Lower lobe of right lung (tissue), 2 donors: Measurements from ENCODE around the gene WDFY4. TPM values are rescaled to one million over a fixed set of nuclear protein-coding genes. Genes with fewer than 3 reads are reported as not detected.
A peak's percentile ranks its signal among the peaks of the same experiment; 100 is the strongest.

Source experiments
- ATAC-seq, 2 donors: fragments of 200-7000 bp; cut with Tn5 transposase; one replicate each; pipeline ENCODE4 v1.9.1; 2020 to 2022; ENCODE audit warnings: mild to moderate bottlenecking in 2 of 2, moderate library complexity in 2 of 2
- DNase-seq: peaks from one replicate; pipeline ENCODE4 v3.0.0-alpha.2; 2020
- H3K27ac ChIP-seq: fragments of 200-600 bp; one replicate; pipeline ENCODE4 v1.8.0; 2022
- H3K27me3 ChIP-seq: fragments of 200-600 bp; one replicate; pipeline ENCODE4 v1.8.0; 2022; ENCODE audit warnings: low read depth
- H3K36me3 ChIP-seq: fragments of 200-600 bp; one replicate; pipeline ENCODE4 v1.8.0; 2022; ENCODE audit warnings: mild to moderate bottlenecking
- H3K4me1 ChIP-seq: fragments of 200-600 bp; one replicate; pipeline ENCODE4 v1.8.0; 2022
- H3K4me3 ChIP-seq: fragments of 200-600 bp; one replicate; pipeline ENCODE4 v1.8.0; 2022; ENCODE audit warnings: mild to moderate bottlenecking
- H3K9me3 ChIP-seq: fragments of 200-600 bp; one replicate; pipeline ENCODE4 v1.8.0; 2022
- CTCF ChIP-seq: fragments of 200-600 bp; IDR thresholded peaks from one replicate; pipeline ENCODE4 v1.8.0; 2022; ENCODE audit warnings: antibody characterized with exemption, mild to moderate bottlenecking
- intact Hi-C: fragments of 100-400 bp; cut with DNase I; formaldehyde crosslinking; loops from one replicate; pipeline ENCODE4 v1.11.0; 2022
- total RNA-seq: library from RNA; stranded (reverse); fragmentation: NEBNext Ultra II Directional; extraction: Animal tissue kit (Norgen Biotek cat#: 25700); gene quantifications from one replicate; pipeline ENCODE4 v1.2.1, GENCODE V29; 2021
- donor health status: DM: no; HTN: yes; CAD: no; lungs with severe emphysema.

WDFY4 gene
- total RNA-seq, 1 donor from 2014 or later: 44.4 TPM

GRCh38 chr10:48678041-48678440 is 6.6 kb upstream of the WDFY4 start:
- no peaks in the 10 kb centered on the region for H3K36me3 ChIP-seq
- TF ChIP-seq CTCF: no peak
- no peak for DNase-seq
- intact Hi-C loops: no loop called here
- ATAC-seq: no peak
- no peak overlapping the region for H3K27ac ChIP-seq
- H3K4me3 ChIP-seq: no peak overlapping the region
- H3K9me3 ChIP-seq: peaks cover 10% of the 10 kb centered on the region
- no peaks in the 10 kb centered on the region for H3K27me3 ChIP-seq
- no peaks in the 10 kb centered on the region for H3K4me1 ChIP-seq

GRCh38 chr10:48681740-48682139 is 2.9 kb upstream of the WDFY4 start:
- no peak for TF ChIP-seq CTCF
- Histone ChIP-seq H3K27me3 (no peaks in the 10 kb centered on the region), H3K27ac (no peak overlapping the region), H3K4me1 (no peaks in the 10 kb centered on the region), H3K9me3 (peaks cover 10% of the 10 kb centered on the region), H3K4me3 (no peak overlapping the region), H3K36me3 (no peaks in the 10 kb centered on the region)
- DNase-seq: no peak
- ATAC-seq: no peak
- intact Hi-C loops: no loop called here

- intact Hi-C loops: no loop called here
- Histone ChIP-seq H3K36me3 (no peaks in the 10 kb centered on the region), H3K9me3 (peaks cover 10% of the 10 kb centered on the region), H3K4me3 (no peak overlapping the region), H3K27ac (no peak overlapping the region), H3K4me1 (no peaks in the 10 kb centered on the region), H3K27me3 (no peaks in the 10 kb centered on the region)
- no peak for ATAC-seq
- no peak for DNase-seq
- TF ChIP-seq CTCF: no peak
Measured at GRCh38 chr10:48682265-48682664, 2.4 kb upstream of the WDFY4 start.

- DNase-seq (no peak), ATAC-seq (no peak)
- Histone ChIP-seq H3K4me3 (no peak overlapping the region), H3K4me1 (no peaks in the 10 kb centered on the region), H3K27me3 (no peaks in the 10 kb centered on the region), H3K9me3 (peaks cover 5% of the 10 kb centered on the region), H3K27ac (no peak overlapping the region), H3K36me3 (no peaks in the 10 kb centered on the region)
- intact Hi-C loops: no loop called here
- TF ChIP-seq CTCF: no peak
Measured at GRCh38 chr10:48683424-48683823, 1.2 kb upstream of the WDFY4 start.

GRCh38 chr10:48683868-48684267 is 805 bp upstream of the WDFY4 start:
- Histone ChIP-seq H3K27ac (no peak overlapping the region), H3K36me3 (no peaks in the 10 kb centered on the region), H3K4me3 (no peak overlapping the region), H3K4me1 (no peaks in the 10 kb centered on the region), H3K9me3 (peaks cover 5% of the 10 kb centered on the region), H3K27me3 (no peaks in the 10 kb centered on the region)
- TF ChIP-seq CTCF: no peak
- DNase-seq (no peak), ATAC-seq (no peak)
- intact Hi-C loops: no loop called here

GRCh38 chr10:48684463-48684791 is 246 bp upstream of the WDFY4 start:
- DNase-seq (no peak), ATAC-seq (no peak)
- Histone ChIP-seq H3K27me3 (no peaks in the 10 kb centered on the region), H3K9me3 (peaks cover 5% of the 10 kb centered on the region), H3K4me1 (no peaks in the 10 kb centered on the region), H3K4me3 (peak overlapping the region; percentile 48), H3K36me3 (no peaks in the 10 kb centered on the region), H3K27ac (peak overlapping the region; percentile 84)
- intact Hi-C loops: no loop called here
- no peak for TF ChIP-seq CTCF
